H1 (cell line): Measurements from ENCODE around the gene TUBD1. TPM values are rescaled to one million over a fixed set of nuclear protein-coding genes. Genes with fewer than 3 reads are reported as not detected.

Experiments used
- CTCF ChIA-PET: fragments of 300-600 bp; sonication (Branson Sonifier 250); formaldehyde crosslinking; loops from one replicate; lab custom pipeline; 2021; ENCODE audit not compliant: partially characterized antibody; lab: Charles Lee
- POLR2A ChIA-PET: fragments of 300-600 bp; sonication (Branson Sonifier 250); formaldehyde crosslinking; loops from one replicate; lab custom pipeline; 2021; ENCODE audit warnings: inconsistent platforms; ENCODE audit not compliant: partially characterized antibody; lab: Charles Lee
- DNase-seq, 2 experiments: peaks; one replicate each; pipeline versions ENCODE4 v3.0.0 to v3.0.0-alpha.2; 2010 to 2022; ENCODE audit warnings: low spot score in 2 of 2, low read depth in 1 of 2, mixed read lengths in 1 of 2
- FAIRE-seq: peaks from 2 replicates; lab custom pipeline; 2011; peaks lifted over from hg19 to GRCh38; lab: Jason Lieb, UNC
- H2AFZ ChIP-seq: 2 replicates; pipeline ENCODE4 v1.8.1; 2012; ENCODE audit warnings: low read length, inconsistent platforms
- H2AK5ac ChIP-seq: 2 replicates; pipeline ENCODE4 v1.6.1; 2013; ENCODE audit warnings: low read depth, low read length
- H2BK120ac ChIP-seq: replicated peaks from 2 replicates; pipeline ENCODE3; 2013; ENCODE audit warnings: low read depth, low read length, inconsistent platforms
- H2BK12ac ChIP-seq: 2 replicates; pipeline ENCODE4 v1.6.1; 2013; ENCODE audit warnings: low read depth, low read length
- H2BK15ac ChIP-seq: 2 replicates; pipeline ENCODE4 v1.6.1; 2013; ENCODE audit warnings: low read length
- H2BK20ac ChIP-seq: 2 replicates; pipeline ENCODE4 v1.6.1; 2013; ENCODE audit warnings: low read length
- H2BK5ac ChIP-seq: 2 replicates; pipeline ENCODE4 v1.6.1; 2013; ENCODE audit warnings: low read depth, low read length
- H3K14ac ChIP-seq: 2 replicates; pipeline ENCODE4 v1.6.1; 2013; ENCODE audit warnings: inconsistent platforms; ENCODE audit not compliant: insufficient read length
- H3K18ac ChIP-seq: 2 replicates; pipeline ENCODE4 v1.6.1; 2013; ENCODE audit warnings: low read length; ENCODE audit errors: extremely low read depth
- H3K23ac ChIP-seq: 2 replicates; pipeline ENCODE4 v1.6.1; 2013; ENCODE audit warnings: inconsistent platforms; ENCODE audit not compliant: insufficient read length
- H3K23me2 ChIP-seq: 2 replicates; pipeline ENCODE4 v1.6.1; 2013; ENCODE audit warnings: low read depth, low read length
- H3K27ac ChIP-seq: 2 replicates; pipeline ENCODE4 v1.6.1; 2011; ENCODE audit warnings: low read depth, low read length, inconsistent platforms
- H3K27me3 ChIP-seq, 4 experiments: replicated peaks in 1 of 4; 1 replicate in 1 of 4; 2 replicates in 3 of 4; pipeline versions ENCODE4 v1.6.1 to v1.8.1; 2011 to 2013; ENCODE audit warnings: low read length in 3 of 4, mild to moderate bottlenecking in 3 of 4, inconsistent platforms in 2 of 4, mixed read lengths in 2 of 4, moderate library complexity in 1 of 4; ENCODE audit not compliant: control insufficient read depth in 3 of 4, insufficient read depth in 3 of 4; ENCODE audit errors: extremely low read depth in 1 of 4
- H3K36me3 ChIP-seq, 4 experiments: 2 replicates each; pipeline versions ENCODE4 v1.6.1 to v1.8.1; 2011 to 2013; ENCODE audit warnings: mild to moderate bottlenecking in 4 of 4, low read length in 3 of 4, moderate library complexity in 2 of 4, control low read depth in 1 of 4, inconsistent platforms in 1 of 4; ENCODE audit not compliant: insufficient read depth in 4 of 4, control insufficient read depth in 2 of 4
- H3K4ac ChIP-seq: replicated peaks from 2 replicates; pipeline ENCODE3; 2013; ENCODE audit warnings: low read length, low read depth, mixed read lengths, inconsistent platforms; ENCODE audit not compliant: insufficient read length
- H3K4me1 ChIP-seq, 4 experiments: replicated peaks in 1 of 4; 1 replicate in 1 of 4; 2 replicates in 3 of 4; pipeline versions ENCODE4 v1.6.1 to v1.8.1; 2011 to 2013; ENCODE audit warnings: low read length in 3 of 4, inconsistent platforms in 2 of 4, mixed read lengths in 1 of 4; ENCODE audit not compliant: insufficient read depth in 4 of 4, control insufficient read depth in 3 of 4
- H3K4me2 ChIP-seq, 2 experiments: 2 replicates each; pipeline versions ENCODE4 v1.6.1 to v1.8.1; 2011 to 2013; ENCODE audit warnings: low read depth in 2 of 2, low read length in 2 of 2, control low read depth in 1 of 2, inconsistent platforms in 1 of 2, mild to moderate bottlenecking in 1 of 2; ENCODE audit not compliant: insufficient read depth in 1 of 2
- H3K4me3 ChIP-seq, 4 experiments: fragments of 200-600, 300-600 bp in 1 of 4; sonication (generic), shearing (Covaris generic), sonication (Bioruptor Twin) in 1 of 4; 2 replicates each; pipeline versions ENCODE4 v1.5.1 to v1.8.1; 2011 to 2016; ENCODE audit warnings: low read length in 4 of 4, low read depth in 3 of 4, control low read depth in 2 of 4, inconsistent platforms in 2 of 4, mild to moderate bottlenecking in 2 of 4, mixed read lengths in 1 of 4, moderate library complexity in 1 of 4; ENCODE audit not compliant: insufficient read depth in 2 of 4; ENCODE audit errors: extremely low read depth in 1 of 4
- H3K56ac ChIP-seq: replicated peaks from 2 replicates; pipeline ENCODE3; 2013; ENCODE audit warnings: low read depth, mild to moderate bottlenecking, mixed read lengths, low read length, inconsistent platforms; ENCODE audit not compliant: insufficient read length
- H3K79me1 ChIP-seq: 2 replicates; pipeline ENCODE4 v1.6.1; 2013; ENCODE audit warnings: low read depth, low read length, control low read depth
- H3K79me2 ChIP-seq, 2 experiments: 2 replicates each; pipeline versions ENCODE4 v1.6.1 to v1.8.1; 2012 to 2013; ENCODE audit warnings: low read length in 2 of 2, mild to moderate bottlenecking in 2 of 2, inconsistent platforms in 1 of 2; ENCODE audit not compliant: insufficient read depth in 2 of 2, control insufficient read depth in 1 of 2
- H3K9ac ChIP-seq, 4 experiments: replicated peaks in 1 of 4; 1 replicate in 1 of 4; 2 replicates in 3 of 4; pipeline versions ENCODE4 v1.6.1 to v1.8.1; 2011 to 2013; ENCODE audit warnings: low read depth in 3 of 4, low read length in 3 of 4, control low read depth in 2 of 4, mild to moderate bottlenecking in 2 of 4, moderate library complexity in 2 of 4, inconsistent platforms in 1 of 4; ENCODE audit errors: extremely low read depth in 1 of 4
- H3K9me3 ChIP-seq, 2 experiments: 2 replicates each; pipeline versions ENCODE4 v1.6.1 to v1.8.1; 2012 to 2013; ENCODE audit warnings: mild to moderate bottlenecking in 2 of 2, moderate library complexity in 2 of 2, control low read depth in 1 of 2, inconsistent platforms in 1 of 2, low read depth in 1 of 2, low read length in 1 of 2, mixed read lengths in 1 of 2; ENCODE audit not compliant: insufficient read depth in 2 of 2
- H4K20me1 ChIP-seq, 2 experiments: replicated peaks in 1 of 2; 2 replicates each; pipeline versions ENCODE3 to v1.8.1; 2011 to 2013; ENCODE audit warnings: inconsistent platforms in 2 of 2, low read length in 2 of 2, mild to moderate bottlenecking in 1 of 2; ENCODE audit not compliant: insufficient read depth in 2 of 2, control insufficient read depth in 1 of 2
- H4K5ac ChIP-seq: 2 replicates; pipeline ENCODE4 v1.6.1; 2013; ENCODE audit warnings: low read length, low read depth, mixed read lengths, inconsistent platforms; ENCODE audit not compliant: insufficient read length
- H4K8ac ChIP-seq: 2 replicates; pipeline ENCODE4 v1.8.0; 2013; ENCODE audit warnings: mild to moderate bottlenecking, moderate library complexity, low read length, inconsistent platforms; ENCODE audit not compliant: insufficient read depth; ENCODE audit errors: extremely low read depth
- H4K91ac ChIP-seq: replicated peaks from 2 replicates; pipeline ENCODE3; 2013; ENCODE audit warnings: low read length, mixed read lengths, inconsistent platforms; ENCODE audit not compliant: insufficient read length
- CBX8 ChIP-seq: fragments of 300-800, 300-1000 bp; sonication (generic); IDR thresholded peaks from 2 replicates; pipeline ENCODE4 v1.7.1; 2016; ENCODE audit warnings: low read depth, low read length, borderline replicate concordance
- CEBPB ChIP-seq: IDR thresholded peaks from 2 replicates; pipeline ENCODE4 v1.6.1; 2012; ENCODE audit warnings: low read depth, low read length
- CHD1 ChIP-seq: IDR thresholded peaks from 2 replicates; pipeline ENCODE4 v1.6.1; 2012; ENCODE audit warnings: low read depth, low read length, improper control_type of control experiment
- EZH2 ChIP-seq: fragments of 200-600 bp; sonication (generic); IDR thresholded peaks from 2 replicates; pipeline ENCODE4 v1.7.1; 2012; ENCODE audit warnings: low read depth, mild to moderate bottlenecking, moderate library complexity, low read length, inconsistent platforms; ENCODE audit not compliant: severe bottlenecking
- HDAC2 ChIP-seq, 2 experiments: fragments of 300-600 bp in 1 of 2; sonication (generic) in 1 of 2; IDR thresholded peaks; 2 replicates each; pipeline ENCODE4 v1.6.1; 2011 to 2012; ENCODE audit warnings: low read depth in 2 of 2, low read length in 2 of 2, mild to moderate bottlenecking in 2 of 2, moderate library complexity in 2 of 2, borderline replicate concordance in 1 of 2, inconsistent platforms in 1 of 2
- JUND ChIP-seq: IDR thresholded peaks from 2 replicates; pipeline ENCODE4 v1.6.1; 2011; ENCODE audit warnings: mild to moderate bottlenecking, improper control_type of control experiment, low read length
- MAFK ChIP-seq: IDR thresholded peaks from 2 replicates; pipeline ENCODE4 v1.6.1; 2012; ENCODE audit warnings: low read depth, mild to moderate bottlenecking, improper control_type of control experiment, low read length
- NANOG ChIP-seq: IDR thresholded peaks from 2 replicates; pipeline ENCODE4 v1.6.1; 2011; ENCODE audit warnings: low read length, low read depth, mild to moderate bottlenecking, inconsistent platforms; ENCODE audit not compliant: insufficient read depth, poor library complexity, severe bottlenecking
- POLR2AphosphoS5 ChIP-seq: IDR thresholded peaks from 2 replicates; pipeline ENCODE4 v1.6.1; 2011; ENCODE audit warnings: low read depth, low read length
- RAD21 ChIP-seq, 2 experiments: IDR thresholded peaks in 1 of 2; conservative IDR thresholded peaks in 1 of 2; 2 replicates each; pipeline ENCODE4 v1.6.1; 2011; ENCODE audit warnings: low read depth in 2 of 2, low read length in 2 of 2, improper control_type of control experiment in 1 of 2, inconsistent platforms in 1 of 2, mild to moderate bottlenecking in 1 of 2, moderate library complexity in 1 of 2
- RFX5 ChIP-seq: IDR thresholded peaks from 2 replicates; pipeline ENCODE4 v1.6.1; 2011; ENCODE audit warnings: low read depth, low read length, improper control_type of control experiment, borderline replicate concordance
- SIX5 ChIP-seq: IDR thresholded peaks from 2 replicates; pipeline ENCODE4 v1.6.1; 2011; ENCODE audit warnings: mild to moderate bottlenecking, low read depth, low read length
- TBP ChIP-seq: IDR thresholded peaks from 2 replicates; pipeline ENCODE4 v1.6.1; 2011; ENCODE audit warnings: low read depth, low read length, improper control_type of control experiment
- WGBS, 2 experiments: shearing (Covaris generic) in 1 of 2; methylation state at CpG; one replicate each; pipeline versions ENCODE4 v1.1.6 to v1.1.7; 2013 to 2015; ENCODE audit warnings: low lambda C conversion rate in 2 of 2, mixed read lengths in 2 of 2, inconsistent platforms in 1 of 2, low coverage in 1 of 2, missing lambda C conversion rate in 1 of 2; ENCODE audit not compliant: insufficient replicate concordance in 2 of 2, insufficient coverage in 1 of 2, insufficient read length in 1 of 2; ENCODE audit errors: extremely low coverage in 1 of 2, missing lambda C conversion rate in 1 of 2; 5-methylcytosine and 5-hydroxymethylcytosine counted together
- polyA plus RNA-seq, 7 experiments: library from polyadenylated mRNA; depleted of rRNA in 3 of 7; stranded (reverse) in 5 of 7; unstranded in 2 of 7; fragments of >200 nt in 5 of 7; fragments of 200-250 nt in 2 of 7; gene quantifications; 1 replicate in 5 of 7; 2 replicates in 1 of 7; 4 replicates in 1 of 7; pipeline versions ENCODE4 v1.2.1 to v1.2.3, GENCODE V29; 2011 to 2013; ENCODE audit warnings: missing spikeins in 2 of 7, mixed read lengths in 2 of 7
- total RNA-seq: library from RNA; stranded (reverse); fragmentation: NEBNext Ultra II Directional; extraction: Animal tissue kit (Norgen Biotek cat#: 25700); gene quantifications from 2 replicates; pipeline ENCODE4 v1.2.1, GENCODE V29; 2021

Gene TUBD1
- total and polyA plus RNA-seq, 2 of the 8 experiments (the other 6 are each of a cell fraction or from before 2014, with no cell fraction given), result 9.1 to 17.5 TPM

DNA sequence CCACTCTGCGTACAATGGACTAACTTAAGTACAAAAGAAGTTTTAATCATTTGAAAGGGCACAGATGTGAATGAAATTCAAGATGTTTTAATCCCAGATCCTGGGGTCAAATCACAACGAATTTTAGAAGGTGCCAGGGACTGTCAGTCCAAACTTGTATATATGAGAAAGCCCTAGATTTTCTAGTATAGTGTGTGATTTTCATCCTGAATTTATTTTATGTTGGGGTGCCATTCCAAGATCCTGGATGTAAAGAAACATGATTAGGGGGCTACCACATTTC, 64.3 kb downstream of the TUBD1 start:
- H3K27ac ChIP-seq, result no peak overlapping the region
- no peak overlapping the region for H4K5ac ChIP-seq
- H3K79me1 ChIP-seq, result no peaks in the 10 kb centered on the region
- DNase-seq (no peak), FAIRE-seq (no peak)
- no peak overlapping the region for H4K8ac ChIP-seq
- no peak overlapping the region for H3K18ac ChIP-seq
- H2AK5ac ChIP-seq, result no peak overlapping the region
- H2BK120ac ChIP-seq, result no peak overlapping the region
- H3K36me3 ChIP-seq, result no peaks in the 10 kb centered on the region
- no peak overlapping the region for H3K9ac ChIP-seq
- no peak overlapping the region for H2BK15ac ChIP-seq
- no peak overlapping the region for H3K23ac ChIP-seq
- no peaks in the 10 kb centered on the region for H3K9me3 ChIP-seq
- H4K91ac ChIP-seq, result no peak overlapping the region
- no peak overlapping the region for H3K4ac ChIP-seq
- H2BK12ac ChIP-seq, result no peak overlapping the region
- H3K23me2 ChIP-seq, result no peaks in the 10 kb centered on the region
- H3K79me2 ChIP-seq, result no peaks in the 10 kb centered on the region
- H3K14ac ChIP-seq, result no peak overlapping the region
- no peak overlapping the region for H3K56ac ChIP-seq
- ChIA-PET CTCF (interaction anchor here (0.6 kb wide), 1 partner anchor 65 kb away, joined by 3 read pairs; no protein-coding TSS in a partner anchor), POLR2A (interaction anchor here (1.6 to 11.2 kb wide), 2 partner anchors 14 to 22 kb away, joined by 4 to 137 read pairs; no protein-coding TSS in a partner anchor)
- no peak overlapping the region for H2BK5ac ChIP-seq
- H4K20me1 ChIP-seq, result no peaks in the 10 kb centered on the region
- peaks cover 2 to 11% (median 10%) of the 10 kb centered on the region in 4 experiments; a peak in 5 of 7 replicates for H3K4me1 ChIP-seq
- no peak overlapping the region for H3K4me3 ChIP-seq
- no peaks in the 10 kb centered on the region for H3K27me3 ChIP-seq
- 85% methylated on average over 2 of the region's 2 CpGs; no CpG with 5 or more reads in 1 of the 2 experiments for WGBS, 2 experiments
- no peak overlapping the region for H3K4me2 ChIP-seq
- no peak overlapping the region for H2AFZ ChIP-seq
- no peak overlapping the region for H2BK20ac ChIP-seq
- TF ChIP-seq POLR2AphosphoS5 (no peak), TBP (no peak), CHD1 (no peak), EZH2 (no peak), RAD21 (IDR thresholded peaks at IDR 0.05 in 1 of 2, conservative IDR thresholded peaks at IDR 0.05 in 1 of 2; ENCODE audit: low read depth in 2 of 2, low read length in 2 of 2) (no peak), NANOG (no peak), HDAC2 (IDR thresholded peaks at IDR 0.05; ENCODE audit: borderline replicate concordance in 1 of 2, low read depth in 2 of 2, low read length in 2 of 2) (no peak), CBX8 (no peak), CEBPB (no peak), JUND (no peak), RFX5 (no peak), MAFK (no peak), SIX5 (no peak)
